Measurements from ENCODE around the gene KIFC3.
"Not testable (repeated sequence)": the region's sequence is repeated elsewhere in the genome, so short reads cannot be mapped to it uniquely, and the experiment has no call there.

The KIFC3 gene

DNA sequence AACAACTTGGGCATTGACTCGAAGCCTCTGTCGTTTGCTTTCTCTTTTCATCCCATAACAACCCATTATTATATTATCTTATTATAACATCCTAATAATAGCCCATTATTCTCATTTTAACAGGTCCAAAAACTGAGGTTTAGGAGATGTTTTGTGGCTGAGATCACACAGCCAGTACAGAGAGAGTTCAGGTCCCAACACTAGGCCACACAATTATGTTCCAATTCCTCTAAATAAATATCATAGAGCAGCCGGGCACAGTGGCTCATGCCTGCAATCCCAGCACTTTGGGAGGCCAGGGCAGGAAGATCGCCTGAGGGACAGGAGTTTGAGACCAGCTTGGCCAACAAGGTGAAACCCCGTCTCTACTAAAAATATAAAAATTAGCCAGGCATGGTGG lies 40.3 kb upstream of the KIFC3 start:
- DNase-seq (ENCODE audit: low read depth): no peak
- TF ChIP-seq, protein P1, sequence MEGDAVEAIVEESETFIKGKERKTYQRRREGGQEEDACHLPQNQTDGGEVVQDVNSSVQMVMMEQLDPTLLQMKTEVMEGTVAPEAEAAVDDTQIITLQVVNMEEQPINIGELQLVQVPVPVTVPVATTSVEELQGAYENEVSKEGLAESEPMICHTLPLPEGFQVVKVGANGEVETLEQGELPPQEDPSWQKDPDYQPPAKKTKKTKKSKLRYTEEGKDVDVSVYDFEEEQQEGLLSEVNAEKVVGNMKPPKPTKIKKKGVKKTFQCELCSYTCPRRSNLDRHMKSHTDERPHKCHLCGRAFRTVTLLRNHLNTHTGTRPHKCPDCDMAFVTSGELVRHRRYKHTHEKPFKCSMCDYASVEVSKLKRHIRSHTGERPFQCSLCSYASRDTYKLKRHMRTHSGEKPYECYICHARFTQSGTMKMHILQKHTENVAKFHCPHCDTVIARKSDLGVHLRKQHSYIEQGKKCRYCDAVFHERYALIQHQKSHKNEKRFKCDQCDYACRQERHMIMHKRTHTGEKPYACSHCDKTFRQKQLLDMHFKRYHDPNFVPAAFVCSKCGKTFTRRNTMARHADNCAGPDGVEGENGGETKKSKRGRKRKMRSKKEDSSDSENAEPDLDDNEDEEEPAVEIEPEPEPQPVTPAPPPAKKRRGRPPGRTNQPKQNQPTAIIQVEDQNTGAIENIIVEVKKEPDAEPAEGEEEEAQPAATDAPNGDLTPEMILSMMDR (conservative IDR thresholded peaks at IDR 0.05; ENCODE audit: control insufficient read depth, insufficient read depth, low read depth, low read length): no peak
- H3K4me3 ChIP-seq (ENCODE audit: control insufficient read depth, low read depth, low read length): no peak overlapping the region

DNA sequence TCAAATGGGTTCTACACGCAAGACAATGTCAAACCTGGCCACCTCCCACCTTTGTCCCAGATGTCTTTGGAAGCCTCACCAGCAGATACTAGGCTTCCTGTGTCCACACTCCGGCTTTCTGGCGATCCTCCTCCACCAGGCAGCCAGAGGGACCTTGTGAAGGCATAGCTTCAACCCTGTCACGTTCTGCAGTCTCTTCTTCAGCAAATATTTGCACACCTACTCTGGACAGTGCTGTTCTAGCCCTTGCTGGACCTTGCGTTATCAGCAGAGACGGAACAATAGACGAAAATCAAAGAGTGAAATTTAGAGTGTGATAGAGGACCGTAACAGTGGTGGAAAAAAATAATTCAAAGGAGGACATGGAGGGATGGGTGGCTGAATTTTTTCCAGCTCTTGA lies 38.5 kb upstream of the KIFC3 start:
- DNase-seq (ENCODE audit: low read depth): no peak
- H3K4me3 ChIP-seq (ENCODE audit: control insufficient read depth, low read depth, low read length): no peak overlapping the region
- TF ChIP-seq, protein P1 (conservative IDR thresholded peaks at IDR 0.05; ENCODE audit: control insufficient read depth, insufficient read depth, low read depth, low read length): no peak

DNA sequence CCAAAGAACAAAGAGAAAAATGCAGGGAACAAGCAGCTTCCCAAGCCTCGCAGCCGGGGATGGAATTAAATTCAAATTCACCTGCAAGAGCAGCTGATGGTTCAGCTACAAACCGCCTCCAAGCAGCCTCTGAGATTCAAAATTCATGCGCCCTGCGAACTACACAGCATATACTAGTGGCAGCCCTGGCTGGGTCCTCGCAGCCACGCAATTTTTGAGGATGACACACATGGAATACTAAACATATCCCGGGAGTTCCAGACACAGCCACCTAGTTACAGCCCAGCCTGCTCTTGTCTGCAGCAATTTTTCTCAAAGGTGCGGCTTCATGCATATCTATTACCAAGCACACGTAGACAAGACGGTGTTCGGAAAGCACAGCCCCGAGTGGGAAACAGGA lies 35.9 kb upstream of the KIFC3 start:
- TF ChIP-seq, protein P1 (conservative IDR thresholded peaks at IDR 0.05; ENCODE audit: control insufficient read depth, insufficient read depth, low read depth, low read length): no peak
- H3K4me3 ChIP-seq (ENCODE audit: control insufficient read depth, low read depth, low read length): no peak overlapping the region
- no peak for DNase-seq (ENCODE audit: low read depth)

DNA sequence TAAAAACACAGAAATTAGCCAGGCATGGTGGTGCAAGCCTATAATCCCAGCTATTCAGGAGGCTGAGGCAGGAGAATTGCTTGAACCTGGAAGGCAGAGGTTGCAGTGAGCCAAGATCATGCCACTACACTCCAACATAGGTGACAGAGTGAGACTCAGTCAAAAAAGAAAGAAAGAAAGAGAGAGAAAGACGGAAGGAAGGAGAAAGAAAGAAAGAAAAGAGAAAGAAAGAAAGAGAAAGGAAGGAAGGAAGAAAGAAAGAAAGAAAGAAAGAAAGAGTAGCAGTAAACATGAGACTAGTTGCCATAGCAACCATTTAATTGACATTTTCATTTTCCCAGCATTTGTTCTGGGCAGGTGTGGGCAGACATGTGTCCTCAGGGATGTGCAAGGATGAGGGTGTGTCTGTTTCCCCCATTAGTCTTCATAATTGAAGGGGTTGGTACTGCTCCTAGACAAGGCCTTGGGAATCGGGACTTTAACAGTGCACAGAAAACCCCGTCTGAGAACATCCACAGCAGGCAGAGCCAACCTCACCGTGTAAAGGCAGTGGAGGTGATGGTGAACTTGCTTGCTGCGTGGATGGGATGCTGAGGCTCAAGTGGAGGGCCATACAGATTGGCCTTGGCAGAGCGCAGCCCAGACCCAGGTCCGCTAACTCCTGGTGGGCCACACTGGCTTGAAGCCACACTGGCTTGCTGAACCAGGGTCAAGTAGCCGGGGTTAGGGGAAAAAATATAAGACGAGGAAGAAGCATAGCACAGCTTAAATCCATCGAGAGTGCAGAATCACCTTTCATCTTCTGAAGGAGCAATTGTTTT lies 35.2 kb upstream of the KIFC3 start:
- no peak for DNase-seq (ENCODE audit: low read depth)
- TF ChIP-seq, protein P1 (conservative IDR thresholded peaks at IDR 0.05; ENCODE audit: control insufficient read depth, insufficient read depth, low read depth, low read length): no peak
- H3K4me3 ChIP-seq (ENCODE audit: control insufficient read depth, low read depth, low read length): no peak overlapping the region

DNA sequence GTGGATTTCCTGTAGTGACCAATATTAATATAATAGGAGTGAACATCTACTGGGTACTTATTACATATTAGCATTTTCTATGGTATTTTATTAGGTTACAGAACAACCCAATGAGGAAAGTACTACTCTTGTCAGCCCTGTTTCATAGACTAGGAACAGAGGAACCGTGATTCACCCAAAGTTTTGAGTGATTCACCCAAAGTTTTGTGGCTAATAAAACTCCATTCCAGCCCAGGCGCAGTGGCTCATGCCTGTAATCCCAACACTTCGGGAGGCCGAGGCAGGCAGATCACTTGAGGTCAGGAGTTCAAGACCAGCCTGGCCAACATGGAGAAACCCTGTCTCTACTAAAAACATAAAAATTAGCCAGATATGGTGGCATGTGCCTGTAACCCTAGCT lies 33.1 kb upstream of the KIFC3 start:
- DNase-seq (ENCODE audit: low read depth): peak; percentile 67
- not testable (repeated sequence) for H3K4me3 ChIP-seq (ENCODE audit: control insufficient read depth, low read depth, low read length)

DNA sequence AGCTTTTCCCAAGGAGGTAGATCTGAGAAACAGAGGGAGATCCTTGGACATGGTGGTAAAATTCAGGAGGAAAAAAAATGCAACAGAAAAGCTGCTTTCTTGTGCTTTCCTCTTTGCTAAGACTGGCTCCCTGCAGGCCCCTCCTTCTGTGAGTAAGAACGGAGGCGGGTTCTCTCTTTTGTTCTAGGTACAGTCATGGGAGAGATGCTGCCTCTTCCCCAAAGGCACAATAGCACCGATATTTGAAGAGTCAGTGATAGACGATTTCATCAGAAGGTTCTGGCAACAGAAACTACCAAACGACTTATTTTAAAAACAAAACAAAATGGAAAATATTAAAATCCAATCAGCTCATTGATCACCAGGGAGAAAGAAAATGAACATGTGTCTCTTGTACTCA lies 32.6 kb upstream of the KIFC3 start:
- peak; percentile 40 for DNase-seq (ENCODE audit: low read depth)

DNA sequence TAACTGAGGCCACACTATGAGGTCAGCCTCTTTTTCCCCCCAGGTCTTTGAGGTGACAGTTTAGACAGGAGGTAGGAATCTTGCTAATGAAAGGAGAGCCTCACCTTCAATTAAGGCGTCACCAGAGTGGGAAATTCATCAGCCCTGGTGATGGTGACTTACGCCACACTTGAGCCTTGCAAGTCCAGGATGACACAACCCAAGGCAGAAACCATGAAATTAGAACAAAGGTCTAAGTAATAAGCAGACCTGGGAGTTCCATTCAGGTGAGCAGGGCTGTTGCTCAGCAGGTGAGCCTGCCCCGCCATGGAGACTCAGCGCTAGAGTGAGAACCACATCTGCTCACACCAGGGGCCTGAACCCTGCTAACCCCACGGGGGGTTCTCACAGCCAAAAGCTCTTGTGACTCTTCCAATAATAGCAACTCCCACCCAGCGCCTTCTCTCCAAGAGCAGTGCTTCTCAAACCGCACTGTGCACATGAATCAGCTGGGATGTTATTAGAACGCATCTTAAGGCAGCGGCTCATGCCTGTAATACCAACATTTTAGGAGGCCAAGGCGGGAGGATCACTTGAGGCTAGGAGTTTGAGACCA lies 28.7 kb upstream of the KIFC3 start:
- TF ChIP-seq, protein P1 (conservative IDR thresholded peaks at IDR 0.05; ENCODE audit: control insufficient read depth, insufficient read depth, low read depth, low read length): no peak
- no peak for DNase-seq (ENCODE audit: low read depth)
- H3K4me3 ChIP-seq (ENCODE audit: control insufficient read depth, low read depth, low read length): no peak overlapping the region

More for the DNA sequence above, 32.6 kb upstream of the KIFC3 start:
- no peak overlapping the region for H3K4me3 ChIP-seq (ENCODE audit: control insufficient read depth, low read depth, low read length)
- TF ChIP-seq, protein P1 (conservative IDR thresholded peaks at IDR 0.05; ENCODE audit: control insufficient read depth, insufficient read depth, low read depth, low read length): no peak

Measured in fibroblast of mammary gland (primary cell).